ENCODE measurements around the gene SH3TC1. TPM values are rescaled to one million over a fixed set of nuclear protein-coding genes. Genes with fewer than 3 reads are reported as not detected.
A peak's percentile ranks its signal among the peaks of the same experiment; 100 is the strongest.

SH3TC1 gene
- total and polyA plus RNA-seq, 10 of the 15 experiments (the other 5 are each of a cell fraction or from before 2014, with no cell fraction given) = 0.19 to 47.0 (median 18.4) TPM

DNA sequence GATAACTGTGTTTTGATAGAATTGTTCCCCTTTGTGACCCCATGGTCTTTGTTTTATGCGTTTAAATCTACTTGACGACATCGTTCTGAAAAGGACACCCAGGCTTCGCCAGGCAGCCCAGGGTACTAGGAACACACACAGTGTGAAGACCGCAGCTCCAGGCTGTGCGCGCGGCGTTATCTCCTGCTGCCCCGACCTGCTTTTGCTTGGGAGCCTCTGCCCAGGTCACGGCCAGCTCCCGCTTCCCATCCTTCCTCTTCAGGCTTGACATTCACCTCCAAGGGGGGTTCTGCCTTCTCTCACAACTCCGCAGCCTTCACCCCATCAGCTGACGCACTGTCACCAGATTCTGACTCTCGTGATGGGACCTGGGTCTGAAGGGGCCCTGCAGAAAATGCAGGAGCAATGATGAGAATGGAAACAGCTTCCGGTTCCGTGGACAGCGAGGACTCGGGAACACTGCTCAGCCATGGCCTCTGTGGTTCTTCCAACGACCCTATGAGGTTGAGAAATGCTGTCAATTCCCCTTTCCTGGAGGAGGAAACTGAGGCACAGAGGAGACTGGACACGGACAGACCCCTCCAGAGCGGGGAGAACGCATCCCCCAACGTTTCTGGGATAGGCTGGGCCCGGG is 69.9 kb downstream of the SH3TC1 start (continued):
- TF ChIP-seq, protein P1, sequence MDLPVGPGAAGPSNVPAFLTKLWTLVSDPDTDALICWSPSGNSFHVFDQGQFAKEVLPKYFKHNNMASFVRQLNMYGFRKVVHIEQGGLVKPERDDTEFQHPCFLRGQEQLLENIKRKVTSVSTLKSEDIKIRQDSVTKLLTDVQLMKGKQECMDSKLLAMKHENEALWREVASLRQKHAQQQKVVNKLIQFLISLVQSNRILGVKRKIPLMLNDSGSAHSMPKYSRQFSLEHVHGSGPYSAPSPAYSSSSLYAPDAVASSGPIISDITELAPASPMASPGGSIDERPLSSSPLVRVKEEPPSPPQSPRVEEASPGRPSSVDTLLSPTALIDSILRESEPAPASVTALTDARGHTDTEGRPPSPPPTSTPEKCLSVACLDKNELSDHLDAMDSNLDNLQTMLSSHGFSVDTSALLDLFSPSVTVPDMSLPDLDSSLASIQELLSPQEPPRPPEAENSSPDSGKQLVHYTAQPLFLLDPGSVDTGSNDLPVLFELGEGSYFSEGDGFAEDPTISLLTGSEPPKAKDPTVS (IDR thresholded peaks at IDR 0.05; ENCODE audit: low read depth, low read length) = no peak
- TF ChIP-seq MEF2B (IDR thresholded peaks at IDR 0.05; ENCODE audit: partially characterized antibody, poor library complexity, severe bottlenecking) = no peak

DNA sequence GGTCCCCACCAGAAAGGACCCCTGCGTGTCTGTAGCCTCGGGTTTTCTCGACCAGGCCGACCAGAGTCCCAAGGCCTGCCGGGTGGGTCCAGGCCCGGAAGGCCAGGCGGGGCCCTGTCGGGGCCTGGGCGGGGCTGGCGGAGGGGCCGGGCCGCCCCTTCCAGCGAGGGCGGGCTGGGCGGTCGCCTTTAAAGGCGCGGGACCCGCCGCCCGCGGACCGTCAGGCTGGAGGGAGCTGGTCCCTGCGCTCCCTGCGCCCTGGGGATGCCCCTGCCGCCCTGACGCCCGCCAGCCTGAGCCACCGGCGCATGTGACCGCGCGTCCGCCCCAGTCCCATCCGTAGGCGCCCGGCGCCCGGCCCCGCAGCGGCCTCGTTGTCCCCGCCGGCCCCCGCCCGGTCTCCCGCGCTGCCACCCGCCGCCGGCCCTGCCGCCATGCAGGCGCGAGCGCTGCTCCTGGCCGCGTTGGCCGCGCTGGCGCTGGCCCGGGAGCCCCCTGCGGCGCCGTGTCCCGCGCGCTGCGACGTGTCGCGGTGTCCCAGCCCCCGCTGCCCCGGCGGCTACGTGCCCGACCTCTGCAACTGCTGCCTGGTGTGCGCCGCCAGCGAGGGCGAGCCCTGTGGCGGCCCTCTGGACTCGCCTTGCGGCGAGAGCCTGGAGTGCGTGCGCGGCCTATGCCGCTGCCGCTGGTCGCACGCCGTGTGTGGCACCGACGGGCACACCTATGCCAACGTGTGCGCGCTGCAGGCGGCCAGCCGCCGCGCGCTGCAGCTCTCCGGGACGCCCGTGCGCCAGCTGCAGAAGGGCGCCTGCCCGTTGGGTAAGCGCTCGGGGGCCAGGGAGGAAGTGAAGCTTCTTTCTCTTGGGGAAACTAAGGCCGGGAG is 70.7 kb downstream of the SH3TC1 start, which contains the start of gene HTRA3:
TSS of gene HTRA3 (plus strand) at position 220 of the 883 bp plus-strand sequence. CDS start at position 435, 215 bp downstream.
- POLR2A ChIA-PET = no interaction called here
- no peak within 1 kb of the TSS for H3K27ac ChIP-seq (ENCODE audit: control insufficient read depth, insufficient read depth)
- RAD21 ChIA-PET (ENCODE audit: unreplicated experiment) = no interaction called here
- H4K20me1 ChIP-seq (ENCODE audit: control insufficient read depth, insufficient read depth) = no peaks in the 10 kb centered on the region
- 0 out of 3 replicates have a peak, but pooled peaks have one; percentile 13 for ATAC-seq
- no peak within 1 kb of the TSS for H3K4me2 ChIP-seq (ENCODE audit: control insufficient read depth, insufficient read depth)
- H3K9me3 ChIP-seq (replicated peaks; ENCODE audit: control insufficient read depth, insufficient read depth, low read length) = no peaks in the 10 kb centered on the region
- no peaks in the 10 kb centered on the region for H3K79me2 ChIP-seq (ENCODE audit: control insufficient read depth, insufficient read depth, low read length)
- SMC1A ChIA-PET (ENCODE audit: uncharacterized antibody, unreplicated experiment) = no interaction called here
- in situ Hi-C loops (cut with MboI) = loop anchor here (10.0 kb wide), 1 partner anchor 325 kb away; the partner anchor contains the start of gene CPZ
- 9% methylated on average over 58 of the region's 111 CpGs for WGBS (ENCODE audit: insufficient coverage, insufficient replicate concordance, low lambda C conversion rate, missing lambda C conversion rate)
- no peaks in the 10 kb centered on the region for H3K36me3 ChIP-seq (ENCODE audit: control insufficient read depth in 2 of 2, insufficient read depth in 2 of 2, low read length in 1 of 2)
- H3K4me1 ChIP-seq (ENCODE audit: control insufficient read depth, insufficient read depth, low read length) = no peaks in the 10 kb centered on the region
- DNase-seq (ENCODE audit: low read depth, low spot score) = no peak
- intact Hi-C loops (cut with micrococcal nuclease; ENCODE audit: unreplicated experiment) = no loop called here
- H3K9ac ChIP-seq (ENCODE audit: control insufficient read depth, insufficient read depth, low read length) = no peak within 1 kb of the TSS
- FAIRE-seq = no peak
- BruUV-seq (replicated peaks) = no TSS peak
- peaks cover 2 to 6% of the 10 kb centered on the region in 2 experiments; a peak in 3 of 4 replicates for H3K27me3 ChIP-seq (replicated peaks in 1 of 2; ENCODE audit: control insufficient read depth in 2 of 2, insufficient read depth in 2 of 2, low read length in 1 of 2)
- H2AFZ ChIP-seq (ENCODE audit: control insufficient read depth, low read depth, low read length) = no peak within 1 kb of the TSS
- H3K4me3 ChIP-seq = no peak within 1 kb of the TSS
- TF ChIP-seq HDAC6 (IDR thresholded peaks at IDR 0.05; ENCODE audit: unreplicated experiment) (peak; percentile 49), SUZ12 (IDR thresholded peaks at IDR 0.05; ENCODE audit: unreplicated experiment) (peak; percentile 80)
- TF ChIP-seq, protein P2, sequence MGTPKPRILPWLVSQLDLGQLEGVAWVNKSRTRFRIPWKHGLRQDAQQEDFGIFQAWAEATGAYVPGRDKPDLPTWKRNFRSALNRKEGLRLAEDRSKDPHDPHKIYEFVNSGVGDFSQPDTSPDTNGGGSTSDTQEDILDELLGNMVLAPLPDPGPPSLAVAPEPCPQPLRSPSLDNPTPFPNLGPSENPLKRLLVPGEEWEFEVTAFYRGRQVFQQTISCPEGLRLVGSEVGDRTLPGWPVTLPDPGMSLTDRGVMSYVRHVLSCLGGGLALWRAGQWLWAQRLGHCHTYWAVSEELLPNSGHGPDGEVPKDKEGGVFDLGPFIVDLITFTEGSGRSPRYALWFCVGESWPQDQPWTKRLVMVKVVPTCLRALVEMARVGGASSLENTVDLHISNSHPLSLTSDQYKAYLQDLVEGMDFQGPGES (IDR thresholded peaks at IDR 0.05) = no peak
- CTCF ChIA-PET = no interaction called here

Data from GM12878 (cell line).